Vagina (tissue), 2 donors: Measurements from ENCODE around the gene SNAP91.

ENCODE experiments used
- CTCF ChIP-seq, 3 experiments: fragments of 450-650 bp in 2 of 3; fragments of 200-600 bp in 1 of 3; sonication (generic) in 1 of 3; IDR thresholded peaks; one replicate each; pipeline ENCODE4 v1.5.1; 2017 to 2019; ENCODE audit warnings: antibody characterized with exemption in 3 of 3, mild to moderate bottlenecking in 2 of 3, moderate library complexity in 2 of 3
- POLR2A ChIP-seq, 2 donors: fragments of 450-650 bp; IDR thresholded peaks; one replicate each; pipeline ENCODE4 v1.6.1; 2017; ENCODE audit warnings: antibody characterized with exemption in 2 of 2, mild to moderate bottlenecking in 2 of 2, moderate library complexity in 2 of 2
- POLR2AphosphoS5 ChIP-seq, 2 donors: sonication (generic); formaldehyde crosslinking; IDR thresholded peaks; one replicate each; pipeline ENCODE4 v1.9.0; 2017; ENCODE audit warnings: antibody characterized with exemption in 2 of 2, mild to moderate bottlenecking in 2 of 2, low read depth in 1 of 2; ENCODE audit not compliant: insufficient read depth in 1 of 2

- TF ChIP-seq CTCF (IDR thresholded peaks at IDR 0.05) (no peak), POLR2A (IDR thresholded peaks at IDR 0.05) (no peak), POLR2AphosphoS5 (IDR thresholded peaks at IDR 0.05; ENCODE audit: insufficient read depth in 1 of 2, low read depth in 1 of 2) (no peak)
Measured at GRCh38 chr6:83593395-83593785, 115.5 kb downstream of the SNAP91 start.
